Measurements from ENCODE around the gene RTN4RL1.

GRCh38 chr17:2064147-2064489 is 39.0 kb upstream of the RTN4RL1 start:
- TF ChIP-seq POLR2A (IDR thresholded peaks at IDR 0.05) (no peak), CTCF (IDR thresholded peaks at IDR 0.05) (no peak)

Data from heart left ventricle (tissue), 13 donors.